HG03175 (cell line): ENCODE results near the gene LKAAEAR1.
"Not testable (repeated sequence)": the region's sequence is repeated elsewhere in the genome, so short reads cannot be mapped to it uniquely, and the experiment has no call there.

Experiments
- ATAC-seq: cut with Tn5 transposase; IDR thresholded peaks from one replicate; pipeline ENCODE4 v1.9.1; 2021; ENCODE audit warnings: mild to moderate bottlenecking, moderate library complexity; ENCODE audit not compliant: unreplicated experiment

Gene LKAAEAR1

DNA sequence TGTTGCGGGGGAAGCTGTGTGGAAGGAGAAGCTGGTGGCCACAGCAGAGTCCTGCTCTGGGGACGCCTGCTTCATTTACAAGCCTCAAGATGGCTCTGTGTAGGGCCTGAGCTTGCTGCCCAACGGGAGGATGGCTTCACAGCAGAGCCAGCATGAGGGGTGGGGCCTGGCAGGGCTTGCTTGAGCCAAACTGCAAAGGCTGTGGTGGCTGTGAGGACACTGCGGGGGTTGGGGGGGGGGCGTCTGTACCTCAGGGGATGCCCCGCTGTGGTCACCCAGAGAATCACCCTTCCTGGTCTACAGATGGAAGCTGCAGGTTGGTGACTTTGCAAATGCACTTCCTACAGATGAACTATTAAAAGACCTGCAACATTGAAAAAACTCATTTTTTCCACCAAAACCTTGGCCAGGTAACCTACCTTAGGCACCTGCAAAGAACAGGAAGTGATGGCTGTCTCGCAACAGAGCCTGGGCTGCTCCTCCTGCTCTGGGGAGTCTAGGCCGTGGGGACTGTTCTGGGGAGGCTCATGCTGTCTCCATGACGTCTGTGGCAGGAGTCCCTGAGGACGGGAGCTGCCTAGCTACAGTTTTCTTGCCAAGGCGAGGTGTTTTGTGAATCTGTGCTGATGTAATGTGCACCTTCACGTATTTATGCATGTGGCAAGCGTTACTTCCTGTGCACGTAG, 15.8 kb upstream of the LKAAEAR1 start:
- no peak for ATAC-seq

DNA sequence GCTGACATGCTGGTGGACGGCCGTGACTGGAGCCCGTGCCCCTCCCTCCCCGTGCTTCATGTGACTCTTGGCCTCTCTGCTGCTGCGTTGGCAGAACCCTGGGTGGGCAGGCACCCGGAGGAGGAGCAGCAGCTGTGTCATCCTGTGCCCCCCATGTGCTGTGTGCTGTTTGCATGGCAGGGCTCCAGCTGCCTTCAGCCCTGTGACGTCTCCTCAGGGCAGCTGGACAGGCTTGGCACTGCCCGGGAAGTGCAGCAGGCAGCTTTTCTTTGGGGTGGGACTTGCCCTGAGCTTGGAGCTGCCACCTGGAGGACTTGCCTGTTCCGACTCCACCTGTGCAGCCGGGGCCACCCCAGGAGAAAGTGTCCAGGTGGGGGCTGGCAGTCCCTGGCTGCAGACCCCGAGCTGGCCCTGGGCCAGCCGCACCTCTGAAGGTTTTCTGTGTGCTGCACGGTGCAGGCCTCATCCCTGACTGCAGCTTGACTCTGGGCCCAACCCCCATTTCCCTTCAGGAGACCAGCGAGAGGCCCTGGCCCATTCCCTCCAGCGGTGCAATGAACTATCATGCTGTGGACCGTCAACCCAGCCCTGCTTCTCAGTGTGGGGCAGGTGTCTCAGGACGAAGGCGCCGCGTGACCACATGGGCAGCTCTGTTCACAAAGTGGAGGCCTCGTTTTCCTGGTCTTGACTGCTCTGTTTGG, 15.0 kb upstream of the LKAAEAR1 start:
- ATAC-seq, result no peak

GRCh38 chr20:64098471-64099013, 14.3 kb upstream of the LKAAEAR1 start:
- ATAC-seq, result no peak

- ATAC-seq, result no peak
Observed at GRCh38 chr20:64096535-64096934, 12.3 kb upstream of the LKAAEAR1 start.

DNA sequence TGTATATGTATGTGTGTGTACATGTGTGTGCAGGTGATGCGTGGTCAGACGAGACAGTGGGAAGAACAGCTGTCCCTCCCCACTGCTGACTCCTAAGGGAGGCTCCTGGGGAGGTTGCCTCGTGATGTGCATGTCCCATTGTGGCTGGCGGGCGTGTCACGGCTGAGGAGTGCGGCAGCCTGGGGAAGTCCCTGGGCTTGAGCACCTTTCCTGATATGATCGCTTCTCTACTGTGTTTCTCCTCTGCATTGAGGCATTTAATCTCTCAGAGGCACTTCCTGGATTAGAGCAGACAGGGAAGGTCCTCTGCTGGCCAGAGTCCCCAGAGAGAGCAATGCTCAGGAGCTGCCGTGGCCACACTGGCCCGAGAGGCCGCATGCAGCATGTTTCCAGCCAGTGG, 11.7 kb upstream of the LKAAEAR1 start:
- ATAC-seq, result no peak

GRCh38 chr20:64095455-64095854, 11.3 kb upstream of the LKAAEAR1 start:
- no peak for ATAC-seq

DNA sequence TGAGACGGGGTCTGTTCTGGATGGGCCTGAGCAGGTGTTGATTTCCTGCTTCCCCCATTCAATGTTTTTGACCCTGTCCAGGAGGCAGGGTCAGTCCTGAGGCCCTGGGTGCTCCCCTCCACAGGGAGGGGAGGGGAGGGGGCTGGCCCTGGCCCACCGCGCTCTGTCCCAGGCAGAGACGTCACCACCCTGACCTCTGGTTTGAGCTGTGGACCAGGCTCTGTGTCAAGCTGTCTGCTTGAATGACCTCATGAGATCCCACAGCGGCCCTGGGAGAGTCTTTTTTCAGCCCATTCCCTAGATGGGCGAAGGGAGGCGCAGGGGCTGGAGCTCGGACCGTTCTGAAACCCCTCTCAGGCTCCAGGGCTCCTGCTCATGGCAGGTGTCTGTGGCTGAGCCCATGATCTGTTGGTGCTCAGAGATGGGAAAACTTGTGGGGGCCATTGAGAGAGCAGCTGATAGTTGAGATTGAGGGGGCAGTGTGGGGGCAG, 8.9 kb upstream of the LKAAEAR1 start:
- no peak for ATAC-seq

DNA sequence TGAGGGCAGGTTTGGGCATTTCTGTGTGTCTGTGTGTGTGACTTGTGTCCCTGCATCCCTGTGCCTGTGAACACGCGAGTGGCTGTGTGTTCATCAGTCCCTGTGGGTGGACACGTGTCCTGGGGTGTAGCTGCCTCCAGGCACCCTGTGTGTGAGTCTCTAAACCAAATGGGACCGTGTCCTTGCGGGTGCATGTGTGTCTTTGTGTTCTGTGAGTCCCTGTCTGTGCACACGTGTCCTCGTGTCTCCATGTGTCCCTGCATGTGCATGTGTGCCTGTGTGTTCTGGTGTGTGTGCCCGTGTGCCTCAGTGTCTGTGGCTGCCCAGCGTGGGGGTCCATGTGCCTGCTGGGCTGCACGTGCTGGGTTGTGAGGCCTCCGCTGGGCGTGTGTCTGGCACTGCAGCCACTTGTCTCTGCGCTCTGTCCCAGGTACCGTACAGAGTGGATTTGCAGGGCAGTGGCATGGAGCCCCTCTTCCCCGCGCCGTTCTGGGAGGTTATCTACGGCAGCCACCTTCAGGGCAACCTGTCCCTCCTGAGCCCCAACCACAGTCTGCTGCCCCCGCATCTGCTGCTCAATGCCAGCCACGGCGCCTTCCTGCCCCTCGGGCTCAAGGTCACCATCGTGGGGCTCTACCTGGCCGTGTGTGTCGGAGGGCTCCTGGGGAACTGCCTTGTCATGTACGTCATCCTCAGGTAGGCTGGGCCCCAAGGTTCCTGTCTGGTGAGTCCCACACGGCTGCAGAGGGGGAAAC, 8.2 kb upstream of the LKAAEAR1 start:
- no peak for ATAC-seq

DNA sequence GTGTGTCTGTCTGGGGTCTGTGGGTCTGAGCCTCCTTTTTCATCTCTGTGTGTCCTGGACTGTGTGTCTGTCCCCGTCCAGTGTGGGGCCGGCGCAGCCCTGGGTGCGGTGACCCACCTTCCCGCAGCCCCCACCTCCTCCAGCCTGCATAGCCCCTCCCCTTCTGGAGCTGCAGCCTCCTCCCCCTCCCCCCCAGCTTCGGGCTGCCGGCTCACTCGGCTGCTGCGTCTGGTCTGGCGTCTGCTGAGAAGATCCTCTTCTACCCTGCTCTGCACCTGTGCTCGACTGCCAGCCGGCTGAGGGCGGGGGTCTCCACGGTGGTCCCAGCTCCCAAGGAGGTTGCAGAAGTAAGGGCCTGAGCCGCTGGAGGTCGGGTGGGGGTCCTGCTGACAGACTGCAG, 7.6 kb upstream of the LKAAEAR1 start:
- ATAC-seq, result no peak

GRCh38 chr20:64091340-64091739, 7.1 kb upstream of the LKAAEAR1 start:
- no peak for ATAC-seq

DNA sequence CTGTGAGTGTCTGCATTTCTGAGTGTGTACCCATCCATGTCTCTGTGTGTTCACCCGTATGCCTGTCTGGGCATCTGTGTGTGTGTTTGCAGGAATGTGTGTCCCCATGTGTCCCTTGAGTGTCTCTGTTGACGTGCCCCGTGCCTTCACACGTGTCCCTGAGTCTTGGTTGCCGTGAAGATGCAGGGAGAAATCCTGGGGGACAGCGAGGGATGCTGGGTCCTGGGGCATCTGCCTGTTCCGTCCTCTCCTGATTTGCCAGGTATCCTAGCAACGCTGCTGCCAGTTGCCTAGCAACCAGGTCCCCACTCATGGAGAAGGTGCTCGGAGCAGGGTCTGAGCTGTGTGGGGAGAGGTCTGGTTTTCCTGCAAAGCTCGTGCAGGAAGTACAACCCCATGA, 6.0 kb upstream of the LKAAEAR1 start:
- no peak for ATAC-seq

GRCh38 chr20:64088586-64088985, 4.4 kb upstream of the LKAAEAR1 start:
- not testable (repeated sequence) for ATAC-seq

- not testable (repeated sequence) for ATAC-seq
Observed at GRCh38 chr20:64087226-64087825, 3.1 kb upstream of the LKAAEAR1 start.

DNA sequence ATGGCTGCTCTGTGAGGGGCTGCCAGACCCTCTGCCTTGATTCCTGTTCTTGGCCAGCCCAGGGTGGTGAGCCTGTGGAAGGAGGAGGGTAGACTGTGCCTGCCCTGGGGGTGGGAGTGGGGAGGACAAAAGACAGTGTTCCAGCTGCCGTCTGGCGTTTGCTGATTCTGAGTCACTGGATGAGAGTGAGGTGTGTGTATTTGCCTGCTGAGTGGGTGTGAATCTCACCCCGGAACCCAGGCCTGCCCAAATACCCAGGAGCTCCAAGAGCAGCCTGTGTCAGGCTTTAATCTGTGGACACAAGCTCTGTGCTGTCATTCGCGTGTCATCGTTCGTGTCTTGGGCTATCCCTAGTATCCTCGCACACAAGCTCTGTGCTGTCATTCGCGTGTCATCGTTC, 2.6 kb upstream of the LKAAEAR1 start:
- no peak for ATAC-seq

DNA sequence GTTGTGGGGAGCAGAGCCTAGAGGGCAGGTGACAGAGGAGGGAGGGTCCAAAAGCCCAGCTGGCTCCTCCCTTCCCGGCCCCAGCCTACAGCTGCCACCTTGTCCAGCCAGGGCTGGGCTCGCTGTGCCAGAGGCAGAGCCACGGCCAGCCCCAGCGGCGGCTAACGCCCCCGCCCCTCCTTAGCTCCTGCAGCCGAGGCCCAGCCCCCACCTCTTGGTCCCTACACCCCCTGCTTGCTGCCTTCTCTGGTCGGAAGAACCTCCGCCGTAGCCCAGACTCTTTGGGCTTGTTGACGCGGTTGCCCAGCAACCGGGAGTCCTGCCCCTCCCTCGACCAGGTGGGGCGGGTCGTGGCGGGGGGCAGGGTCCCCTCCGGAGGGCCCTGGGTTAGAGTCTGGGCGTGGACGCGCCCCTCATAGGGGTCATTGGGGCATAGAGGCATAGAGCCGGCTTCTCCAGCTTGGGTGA, 521 bp upstream of the LKAAEAR1 start:
- no peak for ATAC-seq

DNA sequence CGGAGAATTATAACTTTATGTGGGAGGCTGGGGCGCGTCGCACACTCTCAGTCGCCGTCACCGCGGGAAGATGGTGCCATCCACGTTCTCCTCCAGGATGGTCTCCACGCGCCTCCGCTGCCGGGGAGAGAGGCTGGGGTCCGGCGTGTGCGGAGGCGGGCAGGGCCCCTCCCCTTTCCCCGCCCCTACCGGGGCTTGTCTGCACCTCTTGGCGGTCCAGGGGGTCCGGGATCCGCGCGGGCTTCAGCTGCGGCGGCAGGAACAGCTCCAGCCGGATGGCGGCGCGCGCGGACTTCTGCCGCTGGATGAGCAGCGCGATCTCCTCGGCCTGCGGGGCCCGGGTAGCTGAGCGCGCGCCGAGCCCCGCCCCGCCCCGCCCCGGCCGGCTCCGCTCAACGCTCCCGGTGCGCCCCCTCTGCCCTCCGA, 807 bp downstream of the LKAAEAR1 start:
- ATAC-seq, result no peak

DNA sequence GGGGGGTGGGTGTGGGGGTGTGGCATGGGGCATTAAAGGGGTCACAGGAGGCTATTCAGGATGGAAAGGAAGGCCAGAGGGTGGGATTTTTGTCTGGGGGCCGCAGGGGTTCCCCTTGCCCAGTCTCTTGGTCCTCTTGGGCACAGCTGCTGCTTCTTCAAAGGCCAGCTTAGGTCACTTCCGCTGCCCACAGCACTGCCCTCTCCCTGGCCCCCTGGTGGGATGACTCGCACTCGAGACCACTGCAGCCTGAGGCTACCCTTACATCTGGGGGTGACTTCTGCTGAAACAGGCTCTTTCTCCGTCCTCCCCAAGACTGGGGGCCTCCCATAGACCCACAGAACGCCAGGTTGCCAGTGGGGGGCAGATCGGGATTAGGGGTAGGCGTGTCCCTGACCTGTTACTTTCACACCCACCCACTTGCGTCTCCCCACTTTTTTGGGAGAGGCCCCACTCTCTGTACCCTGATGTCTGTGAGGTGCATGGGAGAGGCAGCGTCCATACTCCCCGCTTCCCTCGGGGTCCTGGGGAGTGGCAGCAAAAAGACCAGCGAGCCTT, 1.3 kb downstream of the LKAAEAR1 start:
- no peak for ATAC-seq

GRCh38 chr20:64082126-64082731, 2.0 kb downstream of the LKAAEAR1 start:
- no peak for ATAC-seq

GRCh38 chr20:64081624-64081964, 2.6 kb downstream of the LKAAEAR1 start:
- no peak for ATAC-seq
